ENCODE results near the gene ZNF423.

The ZNF423 gene

DNA sequence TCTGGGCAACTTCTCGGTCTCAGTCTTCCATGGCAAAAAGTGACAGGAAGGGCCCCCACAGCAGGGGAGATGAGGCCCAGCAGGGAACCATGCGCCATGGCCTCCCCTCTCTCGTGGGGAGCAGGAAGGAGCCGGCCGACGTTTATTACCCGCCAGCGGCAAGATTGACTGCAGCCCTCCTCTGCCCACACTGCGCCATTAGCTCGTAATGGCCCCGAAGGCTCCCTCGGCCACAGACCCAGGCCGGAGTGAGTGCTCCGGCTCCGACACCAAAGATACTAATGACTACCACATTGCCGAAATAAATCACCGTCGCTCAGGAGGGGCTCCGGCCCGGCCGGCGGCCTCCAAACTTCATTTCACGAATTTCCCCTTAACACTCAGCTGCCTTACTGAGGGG is 255.4 kb downstream of the ZNF423 start:
- DNase-seq (ENCODE audit: low read depth in 2 of 2), result no peak

- no peak for DNase-seq (ENCODE audit: low read depth in 2 of 2)
Observed at GRCh38 chr16:49599704-49600103, 256.2 kb downstream of the ZNF423 start.

- no peak for DNase-seq (ENCODE audit: low read depth in 2 of 2)
Observed at GRCh38 chr16:49599281-49599680, 256.6 kb downstream of the ZNF423 start.

GRCh38 chr16:49598383-49599170 is 257.3 kb downstream of the ZNF423 start:
- DNase-seq (ENCODE audit: low read depth in 2 of 2), result no peak

DNA sequence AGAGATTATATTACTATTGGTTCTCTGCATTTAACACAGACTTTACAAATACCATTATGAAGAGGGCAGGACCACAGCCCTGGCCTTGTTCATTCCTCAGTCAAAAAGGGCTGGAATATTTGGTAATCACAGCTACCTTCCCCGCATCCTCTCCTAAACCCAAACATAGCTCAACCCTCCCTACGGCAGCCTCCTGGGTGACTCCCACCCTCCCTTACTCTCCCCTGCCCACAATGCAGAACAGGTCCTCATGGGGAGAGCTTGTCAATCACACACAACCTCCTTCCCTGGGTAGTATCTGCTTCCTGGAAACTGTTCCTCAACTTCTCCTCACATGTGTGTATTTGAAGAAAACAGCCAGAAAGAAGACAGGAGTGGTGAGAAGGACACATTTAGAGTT is 258.1 kb downstream of the ZNF423 start:
- no peak for DNase-seq (ENCODE audit: low read depth in 2 of 2)

- no peak for DNase-seq (ENCODE audit: low read depth in 2 of 2)
Observed at GRCh38 chr16:49596648-49597291, 259.1 kb downstream of the ZNF423 start.

GRCh38 chr16:49596068-49596467 is 259.8 kb downstream of the ZNF423 start:
- DNase-seq (ENCODE audit: low read depth in 2 of 2), result no peak

- no peak for DNase-seq (ENCODE audit: low read depth in 2 of 2)
Observed at GRCh38 chr16:49594685-49595498, 261.0 kb downstream of the ZNF423 start.

- DNase-seq (ENCODE audit: low read depth in 2 of 2), result no peak
Observed at GRCh38 chr16:49594153-49594552, 261.8 kb downstream of the ZNF423 start.

DNA sequence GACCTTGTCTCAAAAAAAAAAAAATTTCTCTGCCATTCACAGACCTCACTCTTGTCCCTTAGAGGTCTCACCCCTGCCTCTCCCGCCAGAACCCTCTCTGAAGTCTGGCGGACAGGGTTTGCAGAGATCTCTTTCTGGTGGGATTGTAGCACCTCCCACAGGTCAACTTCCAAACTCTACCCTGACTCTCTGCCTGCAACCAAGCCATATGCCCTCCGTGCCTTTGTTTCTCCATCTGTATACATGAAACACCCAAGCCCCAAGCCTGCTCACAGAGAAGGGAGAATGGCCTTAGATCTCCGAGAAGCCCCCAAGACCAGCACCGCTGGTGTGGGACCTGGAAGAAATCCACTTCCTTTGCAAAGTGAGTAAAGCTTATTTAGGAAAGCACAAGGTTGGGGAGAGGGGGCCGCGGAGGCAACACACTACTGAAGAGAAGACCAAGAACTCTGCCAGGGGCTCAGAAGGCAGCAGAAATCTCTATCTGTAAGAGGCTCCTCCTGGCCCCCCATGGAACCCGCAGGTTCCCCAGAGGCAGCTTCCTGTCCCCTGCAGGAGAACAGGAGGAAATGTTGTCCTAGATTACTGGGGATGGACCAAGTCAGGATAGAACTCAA is 262.4 kb downstream of the ZNF423 start:
- no peak for DNase-seq (ENCODE audit: low read depth in 2 of 2)

DNA sequence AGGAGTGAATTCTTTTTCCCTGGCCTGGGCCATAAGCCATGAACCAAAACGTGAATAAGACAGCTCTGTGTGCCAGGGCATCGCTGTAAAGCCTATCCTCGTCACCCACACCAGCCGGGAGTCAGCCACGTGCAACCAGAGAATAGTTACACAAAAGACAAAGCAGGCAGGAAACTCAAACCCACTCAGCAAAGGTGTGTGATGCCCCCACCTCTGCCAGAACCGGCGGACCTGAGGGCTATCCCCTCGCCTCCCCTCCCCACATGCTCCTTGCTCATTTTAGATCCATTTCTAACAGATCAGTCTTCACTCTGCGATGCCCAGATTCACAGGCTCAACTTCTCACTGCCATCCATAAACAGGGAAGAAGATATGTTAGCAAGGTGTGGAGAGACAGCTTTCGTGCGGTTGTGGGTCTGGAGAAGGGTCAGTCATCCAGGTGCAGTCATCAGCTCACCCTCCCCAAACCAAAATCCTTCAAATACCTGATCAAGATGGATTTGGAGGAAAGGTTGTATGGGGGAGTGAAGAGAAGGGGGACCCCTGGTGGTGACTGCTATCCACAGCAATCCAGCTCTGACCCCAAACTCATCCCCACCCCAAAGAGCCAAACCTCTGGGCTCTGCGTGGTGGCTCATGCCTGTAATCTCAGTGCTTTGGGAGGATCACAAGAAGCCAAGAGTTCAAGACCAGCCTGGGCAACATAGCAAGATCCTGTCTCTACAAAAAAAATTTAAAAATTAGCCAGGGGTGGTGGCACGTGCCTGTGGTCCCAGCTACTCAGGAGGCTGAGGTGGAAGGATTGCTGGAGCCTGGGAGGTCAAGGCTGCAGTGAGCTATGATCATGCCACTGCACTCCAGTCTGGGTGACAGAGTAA is 263.1 kb downstream of the ZNF423 start:
- peak; percentile 12 to 19 for DNase-seq (ENCODE audit: low read depth in 2 of 2)

DNA sequence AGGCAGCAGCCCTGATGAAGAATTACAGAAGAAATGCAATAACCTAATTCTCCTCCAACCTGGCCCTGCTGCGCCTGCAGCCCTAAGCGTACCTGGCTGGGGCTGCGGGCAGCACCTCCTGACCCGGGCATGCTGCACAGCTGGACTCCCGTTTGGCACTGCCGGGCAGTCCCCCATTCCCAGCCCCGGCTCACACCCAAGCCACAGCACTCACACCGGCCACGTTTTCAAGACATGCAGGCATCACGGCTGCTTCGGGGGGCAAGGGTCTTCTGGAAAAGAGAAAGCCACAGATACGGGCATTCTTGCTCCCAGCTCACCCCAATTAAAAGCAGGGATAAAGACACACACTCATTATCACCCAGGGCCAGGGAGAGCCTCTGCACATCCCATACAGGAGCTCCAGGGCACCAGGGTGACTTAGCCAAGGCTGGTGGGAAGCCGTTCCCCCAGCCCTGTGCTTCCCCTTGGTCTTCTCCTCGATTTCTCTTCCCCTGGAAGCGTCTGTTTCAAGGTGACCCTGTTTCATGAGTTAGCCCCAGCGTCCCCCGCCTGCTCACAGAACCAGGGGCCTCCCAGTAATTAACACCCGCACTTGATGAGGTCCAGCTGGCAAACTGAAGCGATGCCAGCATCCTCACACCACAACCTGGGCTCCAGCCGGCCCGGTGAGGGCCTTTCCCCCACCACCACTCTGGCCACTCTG is 265.6 kb downstream of the ZNF423 start:
- DNase-seq (ENCODE audit: low read depth in 2 of 2), result no peak

GRCh38 chr16:49589544-49590031 is 266.3 kb downstream of the ZNF423 start:
- no peak for DNase-seq (ENCODE audit: low read depth in 2 of 2)

GRCh38 chr16:49588729-49589384 is 267.1 kb downstream of the ZNF423 start:
- DNase-seq (ENCODE audit: low read depth in 2 of 2), result no peak

DNA sequence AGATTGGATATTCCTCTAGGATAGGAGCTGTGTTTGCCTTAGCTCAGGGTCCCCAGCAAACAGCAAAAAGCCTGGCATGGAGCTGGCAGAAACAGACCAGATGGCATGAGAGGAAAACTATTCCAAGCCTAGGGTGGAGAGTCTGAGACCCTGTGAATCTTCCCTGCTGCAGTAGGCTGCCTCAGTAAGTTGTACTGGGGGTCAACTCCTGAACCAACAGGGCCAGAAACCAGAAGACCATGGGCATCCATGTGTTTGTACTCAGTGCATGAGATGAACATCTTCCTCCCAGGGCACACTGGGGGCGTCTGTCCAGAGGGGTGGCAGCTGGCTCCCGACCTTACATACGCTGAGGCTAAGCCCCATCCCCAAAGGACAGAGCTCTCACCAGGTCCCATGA is 267.9 kb downstream of the ZNF423 start:
- no peak for DNase-seq (ENCODE audit: low read depth in 2 of 2)

GRCh38 chr16:49587511-49587910 is 268.4 kb downstream of the ZNF423 start:
- no peak for DNase-seq (ENCODE audit: low read depth in 2 of 2)

DNA sequence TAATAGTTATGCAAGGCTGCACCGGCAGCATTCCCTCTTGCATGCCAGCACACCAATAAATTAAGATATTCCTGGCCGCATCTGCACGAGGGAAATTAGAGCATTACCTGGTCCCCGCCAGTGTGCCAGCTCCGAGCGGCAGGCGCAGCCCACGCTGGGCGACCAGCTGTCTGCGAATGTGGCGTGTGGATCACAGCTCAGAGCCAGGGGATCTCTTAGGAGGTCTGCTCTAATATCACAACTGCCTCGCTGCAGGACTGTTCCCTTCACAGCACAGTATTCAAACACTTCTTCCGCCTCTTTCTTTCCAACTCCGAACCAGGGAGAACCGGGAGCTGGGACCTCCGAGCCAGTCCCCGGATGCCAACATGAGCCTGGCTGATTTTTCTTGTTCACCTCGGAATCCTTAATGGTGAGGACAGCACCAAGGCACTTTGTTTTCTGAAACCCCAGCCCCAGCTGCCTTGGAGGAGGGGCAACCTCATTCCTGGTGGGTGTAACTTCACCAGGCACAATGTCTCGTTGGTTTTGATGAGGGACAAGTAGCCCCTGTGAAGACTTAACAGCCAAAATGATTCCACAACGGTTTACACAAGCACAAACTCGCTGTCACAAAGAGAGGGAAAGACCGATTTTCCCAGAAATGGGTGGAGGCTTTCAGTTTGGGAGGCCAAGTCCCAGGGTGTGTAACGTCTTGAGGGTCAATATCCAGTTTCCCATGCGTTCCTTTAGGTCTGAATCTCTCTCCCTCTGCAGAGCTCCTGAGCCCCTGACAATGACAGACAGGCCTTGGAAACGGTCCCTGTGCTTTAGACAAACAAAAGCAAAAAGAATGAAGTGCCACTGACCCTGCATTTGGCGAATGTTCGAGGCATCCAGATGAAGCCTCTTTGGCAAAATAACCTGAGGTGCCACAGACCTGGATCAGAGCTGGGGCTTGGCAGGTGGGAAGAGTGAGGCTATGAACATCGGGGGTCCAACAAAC is 269.2 kb downstream of the ZNF423 start:
- no peak for DNase-seq (ENCODE audit: low read depth in 2 of 2)

- no peak for DNase-seq (ENCODE audit: low read depth in 2 of 2)
Observed at GRCh38 chr16:49585143-49585832, 270.6 kb downstream of the ZNF423 start.
